Activated naive CD8-positive, alpha-beta T cell treated with anti-CD3 and anti-CD28 coated beads, Interleukin-2, amount 10 ng/mL, durations not matched to agents 7 days and 5 days (primary cell): ENCODE data around the gene ATP13A5. TPM values are rescaled to one million over a fixed set of nuclear protein-coding genes. Genes with fewer than 3 reads are reported as not detected.
A peak's percentile ranks its signal among the peaks of the same experiment; 100 is the strongest.

Experiments
- ATAC-seq: fragments of 150-1000 bp; cut with Tn5 transposase; one replicate; pipeline ENCODE4 v1.10.0; 2021; ENCODE audit warnings: low read depth, moderate library complexity
- POLR2A ChIA-PET: fragments of 350-600 bp; sonication (Branson Sonifier 250); formaldehyde crosslinking; loops from one replicate; lab custom pipeline; 2021; ENCODE audit warnings: antibody characterized with exemption; lab: Charles Lee
- DNase-seq: peaks from one replicate; pipeline ENCODE4 v3.0.0; 2021
- H3K27ac Mint-ChIP-seq: one replicate; pipeline ENCODE4 v1.8.0; 2022; ENCODE audit warnings: mild to moderate bottlenecking, mixed read lengths
- H3K27me3 Mint-ChIP-seq: one replicate; pipeline ENCODE4 v1.8.0; 2022; ENCODE audit warnings: mild to moderate bottlenecking, moderate library complexity, mixed read lengths
- H3K36me3 Mint-ChIP-seq: one replicate; pipeline ENCODE4 v1.8.0; 2021; ENCODE audit warnings: mild to moderate bottlenecking, mixed read lengths
- H3K4me1 Mint-ChIP-seq: one replicate; pipeline ENCODE4 v1.8.0; 2021; ENCODE audit warnings: mixed read lengths
- H3K4me3 Mint-ChIP-seq: one replicate; pipeline ENCODE4 v1.8.0; 2022; ENCODE audit warnings: mild to moderate bottlenecking, moderate library complexity, mixed read lengths
- H3K9me3 Mint-ChIP-seq: one replicate; pipeline ENCODE4 v1.8.0; 2021; ENCODE audit warnings: mixed read lengths
- total RNA-seq, 2 experiments: library from RNA; stranded (reverse); gene quantifications; one replicate each; pipeline ENCODE4 v1.2.3, GENCODE V29; 2021

The ATP13A5 gene
- not detected for total RNA-seq

- DNase-seq, result no peak
- POLR2A ChIA-PET, result no interaction called here
- ATAC-seq, result no peak
- Mint-ChIP-seq H3K4me1 (no peaks in the 10 kb centered on the region), H3K27me3 (peaks cover 15% of the 10 kb centered on the region), H3K27ac (no peak within 1 kb of the TSS), H3K4me3 (no peak within 1 kb of the TSS), H3K36me3 (no peaks in the 10 kb centered on the region), H3K9me3 (no peaks in the 10 kb centered on the region)
Measured at GRCh38 chr3:193378706-193379105, at the start of gene ATP13A5. Gene ATP13A5, minus strand, starts transcription at chr3:193378753. Its CDS starts 28 bp downstream, at chr3:193378725.

GRCh38 chr3:193418576-193419373 lies 40.2 kb upstream of the ATP13A5 start:
- Mint-ChIP-seq H3K36me3 (no peaks in the 10 kb centered on the region), H3K4me1 (no peaks in the 10 kb centered on the region), H3K4me3 (no peak overlapping the region), H3K9me3 (peaks cover 14% of the 10 kb centered on the region), H3K27me3 (no peaks in the 10 kb centered on the region), H3K27ac (no peak overlapping the region)
- POLR2A ChIA-PET, result no interaction called here
- ATAC-seq, result no peak
- DNase-seq, result no peak

- POLR2A ChIA-PET, result no interaction called here
- DNase-seq, result no peak
- H3K4me1 Mint-ChIP-seq, result no peaks in the 10 kb centered on the region
- H3K27me3 Mint-ChIP-seq, result no peaks in the 10 kb centered on the region
- H3K36me3 Mint-ChIP-seq, result no peaks in the 10 kb centered on the region
- ATAC-seq, result no peak
- peaks cover 15% of the 10 kb centered on the region for H3K9me3 Mint-ChIP-seq
- peak overlapping the region; percentile 14 for H3K27ac Mint-ChIP-seq
- H3K4me3 Mint-ChIP-seq, result no peak overlapping the region
Measured at GRCh38 chr3:193416629-193417028, 38.1 kb upstream of the ATP13A5 start.

DNA sequence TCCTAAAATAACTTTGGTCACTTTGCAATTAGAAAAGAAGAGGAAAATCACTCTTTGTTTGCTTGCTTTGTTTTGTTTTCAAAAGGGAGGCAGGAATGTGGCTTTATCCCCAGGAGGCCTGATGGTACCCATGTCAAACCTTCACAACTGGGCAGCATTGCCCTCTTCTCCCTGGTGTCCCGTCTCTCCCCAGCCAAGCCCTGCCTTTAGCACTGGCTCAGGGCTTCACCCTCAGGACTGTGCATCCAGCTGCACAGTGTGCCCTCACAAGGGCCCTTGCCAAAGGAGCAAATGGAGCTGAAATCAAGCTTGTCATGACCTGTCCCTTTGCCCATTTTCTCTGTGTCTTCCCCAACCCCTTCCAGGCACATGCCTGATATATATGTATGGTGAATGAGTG lies 29.1 kb upstream of the ATP13A5 start:
- Mint-ChIP-seq H3K27me3 (no peaks in the 10 kb centered on the region), H3K27ac (no peak overlapping the region), H3K4me3 (no peak overlapping the region), H3K4me1 (peaks cover 3% of the 10 kb centered on the region), H3K36me3 (no peaks in the 10 kb centered on the region), H3K9me3 (no peaks in the 10 kb centered on the region)
- DNase-seq (no peak), ATAC-seq (no peak)
- POLR2A ChIA-PET, result no interaction called here

DNA sequence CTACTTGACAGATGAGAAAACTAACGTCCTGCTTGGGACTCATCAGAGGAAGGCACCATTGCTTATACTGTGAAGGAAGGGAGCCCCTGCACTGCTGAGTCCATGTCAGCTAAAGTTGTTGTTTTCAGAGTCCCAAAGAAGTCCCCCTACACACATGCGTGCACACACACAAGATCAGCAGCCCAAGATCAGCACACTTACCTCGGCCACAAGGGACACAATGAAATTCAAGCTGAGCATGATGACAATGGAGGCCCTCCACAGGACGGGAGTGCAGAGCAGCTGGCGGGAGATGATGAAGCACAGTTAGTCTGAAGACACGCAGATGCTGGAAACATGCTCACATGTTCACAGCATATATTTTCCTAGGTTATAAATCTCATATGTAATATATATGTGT lies 28.6 kb upstream of the ATP13A5 start:
- no peak for ATAC-seq
- DNase-seq, result no peak
- Mint-ChIP-seq H3K4me1 (peaks cover 3% of the 10 kb centered on the region), H3K27me3 (no peaks in the 10 kb centered on the region), H3K27ac (no peak overlapping the region), H3K4me3 (no peak overlapping the region), H3K9me3 (no peaks in the 10 kb centered on the region), H3K36me3 (no peaks in the 10 kb centered on the region)
- POLR2A ChIA-PET, result no interaction called here

DNA sequence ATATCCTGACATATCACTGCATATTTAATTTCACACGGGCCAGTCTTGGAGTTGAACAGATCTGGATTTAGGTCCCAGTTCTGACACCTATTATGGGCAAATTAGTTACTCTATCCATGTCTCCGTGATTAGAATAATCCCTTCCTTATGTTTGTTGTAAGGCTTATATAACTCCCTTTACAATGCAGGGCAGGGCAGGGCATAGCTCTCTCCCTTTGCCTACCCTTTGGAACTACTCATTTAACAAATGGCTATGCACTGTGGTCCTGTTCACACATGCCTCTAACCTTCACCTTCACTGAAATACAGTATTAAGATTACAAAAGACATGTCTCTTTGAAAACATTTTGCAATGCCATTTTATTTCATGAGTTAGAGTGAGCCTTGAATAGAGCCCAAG lies 24.8 kb upstream of the ATP13A5 start:
- H3K4me1 Mint-ChIP-seq, result no peaks in the 10 kb centered on the region
- no peak overlapping the region for H3K27ac Mint-ChIP-seq
- DNase-seq, result no peak
- POLR2A ChIA-PET, result no interaction called here
- no peaks in the 10 kb centered on the region for H3K9me3 Mint-ChIP-seq
- no peaks in the 10 kb centered on the region for H3K27me3 Mint-ChIP-seq
- H3K4me3 Mint-ChIP-seq, result no peak overlapping the region
- ATAC-seq, result no peak
- H3K36me3 Mint-ChIP-seq, result no peaks in the 10 kb centered on the region

DNA sequence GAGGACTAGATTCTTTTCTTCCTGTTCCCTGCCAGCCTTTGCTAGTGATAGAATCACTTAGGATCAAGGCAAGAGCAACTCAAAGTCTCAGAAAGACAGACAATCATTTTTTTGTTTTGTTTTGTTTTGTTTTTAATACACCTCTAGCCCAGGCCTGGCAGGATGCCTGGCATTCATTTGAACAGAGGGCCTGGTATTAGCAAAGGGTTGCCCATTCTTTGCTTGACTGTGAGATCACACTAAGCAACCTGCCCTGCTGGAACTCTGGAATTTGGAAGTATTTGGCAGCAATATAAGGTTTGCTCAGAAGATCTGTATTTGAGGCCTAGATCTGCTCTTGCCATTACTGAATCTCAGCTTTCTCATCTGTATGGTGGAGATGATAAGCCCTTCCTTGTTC lies 21.8 kb upstream of the ATP13A5 start:
- ATAC-seq (no peak), DNase-seq (no peak)
- H3K9me3 Mint-ChIP-seq, result no peaks in the 10 kb centered on the region
- H3K4me1 Mint-ChIP-seq, result no peaks in the 10 kb centered on the region
- H3K36me3 Mint-ChIP-seq, result no peaks in the 10 kb centered on the region
- no peaks in the 10 kb centered on the region for H3K27me3 Mint-ChIP-seq
- POLR2A ChIA-PET, result no interaction called here
- H3K4me3 Mint-ChIP-seq, result no peak overlapping the region
- H3K27ac Mint-ChIP-seq, result no peak overlapping the region

GRCh38 chr3:193396451-193397244 lies 18.1 kb upstream of the ATP13A5 start:
- H3K36me3 Mint-ChIP-seq, result no peaks in the 10 kb centered on the region
- POLR2A ChIA-PET, result no interaction called here
- H3K27me3 Mint-ChIP-seq, result no peaks in the 10 kb centered on the region
- ATAC-seq (no peak), DNase-seq (no peak)
- H3K4me3 Mint-ChIP-seq, result no peak overlapping the region
- H3K4me1 Mint-ChIP-seq, result no peaks in the 10 kb centered on the region
- no peak overlapping the region for H3K27ac Mint-ChIP-seq
- H3K9me3 Mint-ChIP-seq, result no peaks in the 10 kb centered on the region

DNA sequence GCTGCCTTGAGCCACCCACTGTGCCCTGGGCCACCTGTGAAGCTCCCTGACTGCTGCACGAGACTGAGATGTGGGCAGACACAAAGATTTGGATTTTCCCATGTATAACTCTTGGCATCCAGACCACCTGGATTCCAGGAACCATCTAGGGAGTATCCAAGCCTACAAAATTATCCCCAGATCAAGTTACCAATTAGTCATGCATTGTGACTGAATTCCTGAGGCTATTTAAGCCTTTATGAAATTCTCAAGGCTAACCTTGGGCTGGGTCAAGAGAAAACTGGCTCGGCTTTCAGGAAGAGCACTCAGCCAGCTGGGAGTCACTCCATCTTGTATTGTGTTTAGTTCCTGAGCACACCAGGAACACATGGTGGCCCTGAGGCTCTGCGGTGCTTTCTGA lies 13.3 kb upstream of the ATP13A5 start:
- POLR2A ChIA-PET, result no interaction called here
- H3K36me3 Mint-ChIP-seq, result no peaks in the 10 kb centered on the region
- no peaks in the 10 kb centered on the region for H3K9me3 Mint-ChIP-seq
- no peaks in the 10 kb centered on the region for H3K4me1 Mint-ChIP-seq
- H3K27me3 Mint-ChIP-seq, result no peaks in the 10 kb centered on the region
- H3K4me3 Mint-ChIP-seq, result no peak overlapping the region
- H3K27ac Mint-ChIP-seq, result no peak overlapping the region
- ATAC-seq (no peak), DNase-seq (no peak)

DNA sequence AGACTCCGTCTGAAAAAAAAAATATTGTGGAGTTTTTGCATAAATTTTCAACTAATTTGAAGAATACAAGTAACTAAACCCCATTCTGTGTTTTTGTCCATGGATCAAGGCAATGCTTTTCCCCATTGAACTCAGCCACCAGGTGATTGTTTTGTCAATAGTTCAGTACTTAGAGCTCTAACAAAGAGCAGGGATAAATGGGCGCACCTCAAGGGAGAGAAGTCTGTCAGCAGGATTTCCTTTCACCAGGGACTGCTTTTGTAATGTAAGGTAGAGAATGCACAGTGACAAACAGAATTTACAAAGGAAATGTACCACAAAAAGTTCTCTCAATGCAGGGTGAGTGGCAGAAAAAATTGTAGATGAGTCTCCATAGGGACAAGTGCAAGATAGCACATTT lies 10.8 kb upstream of the ATP13A5 start:
- no peak for DNase-seq
- Mint-ChIP-seq H3K27ac (no peak overlapping the region), H3K9me3 (no peaks in the 10 kb centered on the region), H3K36me3 (no peaks in the 10 kb centered on the region), H3K4me1 (no peaks in the 10 kb centered on the region), H3K27me3 (no peaks in the 10 kb centered on the region), H3K4me3 (no peak overlapping the region)
- POLR2A ChIA-PET, result no interaction called here
- ATAC-seq, result no peak

- Mint-ChIP-seq H3K27me3 (no peaks in the 10 kb centered on the region), H3K36me3 (no peaks in the 10 kb centered on the region), H3K27ac (no peak overlapping the region), H3K4me1 (no peaks in the 10 kb centered on the region), H3K9me3 (no peaks in the 10 kb centered on the region), H3K4me3 (no peak overlapping the region)
- ATAC-seq, result no peak
- DNase-seq, result no peak
- POLR2A ChIA-PET, result no interaction called here
Measured at GRCh38 chr3:193388361-193388760, 9.8 kb upstream of the ATP13A5 start.

- Mint-ChIP-seq H3K27me3 (no peaks in the 10 kb centered on the region), H3K4me3 (no peak overlapping the region), H3K27ac (no peak overlapping the region), H3K4me1 (no peaks in the 10 kb centered on the region), H3K36me3 (no peaks in the 10 kb centered on the region), H3K9me3 (no peaks in the 10 kb centered on the region)
- DNase-seq, result no peak
- ATAC-seq, result no peak
- POLR2A ChIA-PET, result no interaction called here
Measured at GRCh38 chr3:193387596-193387995, 9.0 kb upstream of the ATP13A5 start.

- H3K36me3 Mint-ChIP-seq, result no peaks in the 10 kb centered on the region
- no peak for ATAC-seq
Measured at GRCh38 chr3:193377591-193377990, 962 bp downstream of the ATP13A5 start.

GRCh38 chr3:193375614-193376013 lies 2.9 kb downstream of the ATP13A5 start:
- Mint-ChIP-seq H3K27ac (no peak overlapping the region), H3K9me3 (no peaks in the 10 kb centered on the region), H3K4me3 (no peak overlapping the region), H3K4me1 (peaks cover 2% of the 10 kb centered on the region), H3K36me3 (no peaks in the 10 kb centered on the region), H3K27me3 (peaks cover 15% of the 10 kb centered on the region)
- POLR2A ChIA-PET, result no interaction called here
- DNase-seq, result no peak
- no peak for ATAC-seq

More at GRCh38 chr3:193377591-193377990, 962 bp downstream of the ATP13A5 start:
- no peak overlapping the region for H3K27ac Mint-ChIP-seq
- H3K4me1 Mint-ChIP-seq, result peaks cover 2% of the 10 kb centered on the region
- POLR2A ChIA-PET, result no interaction called here
- no peak for DNase-seq
- no peaks in the 10 kb centered on the region for H3K9me3 Mint-ChIP-seq
- H3K4me3 Mint-ChIP-seq, result no peak overlapping the region
- H3K27me3 Mint-ChIP-seq, result peaks cover 15% of the 10 kb centered on the region
